Parathyroid adenoma (tissue), 2 donors: ENCODE results near the gene RIMS1.

ENCODE experiments used
- H2AFZ ChIP-seq: fragments of 300-600 bp; sonication (generic); one replicate; pipeline ENCODE4 v1.7.0; 2017; ENCODE audit warnings: antibody characterized with exemption, mild to moderate bottlenecking
- H3K27ac ChIP-seq: fragments of 300-600 bp; sonication (generic); one replicate; pipeline ENCODE4 v1.7.0; 2017
- H3K27me3 ChIP-seq: fragments of 300-600 bp; sonication (generic); one replicate; pipeline ENCODE4 v1.7.0; 2017; ENCODE audit warnings: low read length; ENCODE audit not compliant: control insufficient read depth, insufficient read depth
- H3K36me3 ChIP-seq: fragments of 300-600 bp; sonication (generic); one replicate; pipeline ENCODE4 v1.7.0; 2017; ENCODE audit warnings: low read length; ENCODE audit not compliant: control insufficient read depth, insufficient read depth
- H3K4me1 ChIP-seq: fragments of 300-600 bp; sonication (generic); one replicate; pipeline ENCODE4 v1.7.0; 2017; ENCODE audit warnings: control low read depth
- H3K4me2 ChIP-seq: fragments of 300-600 bp; sonication (generic); one replicate; pipeline ENCODE4 v1.7.0; 2017; ENCODE audit warnings: low read length
- H3K4me3 ChIP-seq: fragments of 300-600 bp; sonication (generic); one replicate; pipeline ENCODE4 v1.7.0; 2017; ENCODE audit warnings: low read depth, low read length
- H3K79me2 ChIP-seq: fragments of 300-600 bp; sonication (generic); one replicate; pipeline ENCODE4 v1.7.0; 2017; ENCODE audit warnings: control low read depth
- H3K9ac ChIP-seq: fragments of 300-600 bp; sonication (generic); one replicate; pipeline ENCODE4 v1.7.0; 2017; ENCODE audit warnings: mild to moderate bottlenecking
- H3K9me3 ChIP-seq: fragments of 300-600 bp; sonication (generic); one replicate; pipeline ENCODE4 v1.7.0; 2017; ENCODE audit warnings: low read length; ENCODE audit not compliant: control insufficient read depth
- TF ChIP-seq, protein P1 (sequence below): fragments of 300-600 bp; sonication (generic); IDR thresholded peaks from one replicate; pipeline ENCODE4 v1.7.0; 2017; ENCODE audit warnings: antibody characterized with exemption, mild to moderate bottlenecking
- donor health status: primary hyperparathyroidism.

RIMS1 gene

DNA sequence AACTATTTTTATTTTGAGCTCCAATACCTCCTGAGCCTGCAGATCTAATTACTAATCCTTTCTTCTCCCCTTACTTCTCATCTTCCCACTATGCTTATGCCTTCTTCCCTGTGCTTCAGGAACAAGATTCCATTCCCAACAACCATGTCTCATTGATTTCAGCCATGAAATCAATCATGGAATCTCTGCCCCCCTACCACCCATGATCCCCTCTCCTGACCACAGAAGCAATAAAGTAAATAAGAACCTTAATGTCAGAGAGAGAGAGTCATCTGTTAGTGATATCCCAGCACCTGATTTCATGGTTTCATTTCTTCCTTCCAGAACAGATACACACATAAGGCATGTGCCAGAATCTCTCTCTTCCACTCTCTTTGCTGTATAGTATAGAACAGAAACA, 395.9 kb downstream of the RIMS1 start:
- Histone ChIP-seq H3K27me3 (no peaks in the 10 kb centered on the region), H3K79me2 (no peaks in the 10 kb centered on the region), H3K36me3 (no peaks in the 10 kb centered on the region), H3K4me1 (no peaks in the 10 kb centered on the region), H3K4me3 (no peak overlapping the region), H2AFZ (no peak overlapping the region), H3K4me2 (no peak overlapping the region), H3K9me3 (no peaks in the 10 kb centered on the region), H3K27ac (no peak overlapping the region), H3K9ac (no peak overlapping the region)
- TF ChIP-seq, protein P1, sequence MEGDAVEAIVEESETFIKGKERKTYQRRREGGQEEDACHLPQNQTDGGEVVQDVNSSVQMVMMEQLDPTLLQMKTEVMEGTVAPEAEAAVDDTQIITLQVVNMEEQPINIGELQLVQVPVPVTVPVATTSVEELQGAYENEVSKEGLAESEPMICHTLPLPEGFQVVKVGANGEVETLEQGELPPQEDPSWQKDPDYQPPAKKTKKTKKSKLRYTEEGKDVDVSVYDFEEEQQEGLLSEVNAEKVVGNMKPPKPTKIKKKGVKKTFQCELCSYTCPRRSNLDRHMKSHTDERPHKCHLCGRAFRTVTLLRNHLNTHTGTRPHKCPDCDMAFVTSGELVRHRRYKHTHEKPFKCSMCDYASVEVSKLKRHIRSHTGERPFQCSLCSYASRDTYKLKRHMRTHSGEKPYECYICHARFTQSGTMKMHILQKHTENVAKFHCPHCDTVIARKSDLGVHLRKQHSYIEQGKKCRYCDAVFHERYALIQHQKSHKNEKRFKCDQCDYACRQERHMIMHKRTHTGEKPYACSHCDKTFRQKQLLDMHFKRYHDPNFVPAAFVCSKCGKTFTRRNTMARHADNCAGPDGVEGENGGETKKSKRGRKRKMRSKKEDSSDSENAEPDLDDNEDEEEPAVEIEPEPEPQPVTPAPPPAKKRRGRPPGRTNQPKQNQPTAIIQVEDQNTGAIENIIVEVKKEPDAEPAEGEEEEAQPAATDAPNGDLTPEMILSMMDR: no peak

DNA sequence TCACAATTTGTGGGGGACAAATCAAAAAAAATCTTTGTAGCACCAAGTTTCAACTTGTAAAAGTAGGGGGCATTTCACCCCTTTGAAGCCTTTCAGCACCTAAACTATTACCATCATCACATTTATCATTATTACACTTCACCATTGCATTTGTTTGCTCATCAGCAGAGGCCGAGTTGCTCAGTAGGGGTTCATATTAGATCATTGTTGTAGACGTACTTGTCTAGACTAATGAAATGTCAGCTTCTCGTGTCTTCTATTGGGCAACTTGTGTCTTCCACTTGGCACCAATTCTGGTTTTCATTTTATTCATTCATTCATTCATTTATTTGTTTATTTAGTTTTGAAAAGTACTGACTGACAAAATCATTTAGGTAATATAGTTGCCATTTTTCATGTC, 397.2 kb downstream of the RIMS1 start:
- Histone ChIP-seq H3K4me1 (no peaks in the 10 kb centered on the region), H3K4me2 (no peak overlapping the region), H3K79me2 (no peaks in the 10 kb centered on the region), H3K36me3 (no peaks in the 10 kb centered on the region), H2AFZ (no peak overlapping the region), H3K27ac (no peak overlapping the region), H3K27me3 (no peaks in the 10 kb centered on the region), H3K4me3 (no peak overlapping the region), H3K9ac (no peak overlapping the region), H3K9me3 (no peaks in the 10 kb centered on the region)
- TF ChIP-seq, protein P1: no peak

GRCh38 chr6:72286911-72287311, 400.6 kb downstream of the RIMS1 start:
- H3K27me3 ChIP-seq: no peaks in the 10 kb centered on the region
- TF ChIP-seq, protein P1: no peak
- H2AFZ ChIP-seq: no peak overlapping the region
- H3K4me1 ChIP-seq: no peaks in the 10 kb centered on the region
- H3K9me3 ChIP-seq: no peaks in the 10 kb centered on the region
- H3K79me2 ChIP-seq: no peaks in the 10 kb centered on the region
- H3K36me3 ChIP-seq: no peaks in the 10 kb centered on the region
- H3K9ac ChIP-seq: no peak overlapping the region
- no peak overlapping the region for H3K4me3 ChIP-seq
- no peak overlapping the region for H3K27ac ChIP-seq
- H3K4me2 ChIP-seq: no peak overlapping the region

- no peaks in the 10 kb centered on the region for H3K36me3 ChIP-seq
- H2AFZ ChIP-seq: no peak overlapping the region
- H3K4me1 ChIP-seq: no peaks in the 10 kb centered on the region
- no peaks in the 10 kb centered on the region for H3K9me3 ChIP-seq
- no peaks in the 10 kb centered on the region for H3K79me2 ChIP-seq
- no peak overlapping the region for H3K4me3 ChIP-seq
- H3K27me3 ChIP-seq: no peaks in the 10 kb centered on the region
- TF ChIP-seq, protein P1: no peak
- H3K27ac ChIP-seq: no peak overlapping the region
- no peak overlapping the region for H3K9ac ChIP-seq
- no peak overlapping the region for H3K4me2 ChIP-seq
These were observed 401.5 kb downstream of the RIMS1 start for GRCh38 chr6:72287801-72288200.

GRCh38 chr6:72288592-72288991, 402.2 kb downstream of the RIMS1 start:
- TF ChIP-seq, protein P1: no peak
- Histone ChIP-seq H3K9ac (no peak overlapping the region), H3K27me3 (no peaks in the 10 kb centered on the region), H3K27ac (no peak overlapping the region), H3K9me3 (no peaks in the 10 kb centered on the region), H3K4me1 (no peaks in the 10 kb centered on the region), H3K4me2 (no peak overlapping the region), H3K4me3 (no peak overlapping the region), H3K36me3 (no peaks in the 10 kb centered on the region), H3K79me2 (no peaks in the 10 kb centered on the region), H2AFZ (no peak overlapping the region)
